Measurements from ENCODE around the gene RMDN2. TPM values are rescaled to one million over a fixed set of nuclear protein-coding genes. Genes with fewer than 3 reads are reported as not detected.
"Not testable (repeated sequence)": the region's sequence is repeated elsewhere in the genome, so short reads cannot be mapped to it uniquely, and the experiment has no call there.

The RMDN2 gene
- total and polyA plus RNA-seq, 2 experiments from 2014 or later = 3.4 to 3.6 TPM

DNA sequence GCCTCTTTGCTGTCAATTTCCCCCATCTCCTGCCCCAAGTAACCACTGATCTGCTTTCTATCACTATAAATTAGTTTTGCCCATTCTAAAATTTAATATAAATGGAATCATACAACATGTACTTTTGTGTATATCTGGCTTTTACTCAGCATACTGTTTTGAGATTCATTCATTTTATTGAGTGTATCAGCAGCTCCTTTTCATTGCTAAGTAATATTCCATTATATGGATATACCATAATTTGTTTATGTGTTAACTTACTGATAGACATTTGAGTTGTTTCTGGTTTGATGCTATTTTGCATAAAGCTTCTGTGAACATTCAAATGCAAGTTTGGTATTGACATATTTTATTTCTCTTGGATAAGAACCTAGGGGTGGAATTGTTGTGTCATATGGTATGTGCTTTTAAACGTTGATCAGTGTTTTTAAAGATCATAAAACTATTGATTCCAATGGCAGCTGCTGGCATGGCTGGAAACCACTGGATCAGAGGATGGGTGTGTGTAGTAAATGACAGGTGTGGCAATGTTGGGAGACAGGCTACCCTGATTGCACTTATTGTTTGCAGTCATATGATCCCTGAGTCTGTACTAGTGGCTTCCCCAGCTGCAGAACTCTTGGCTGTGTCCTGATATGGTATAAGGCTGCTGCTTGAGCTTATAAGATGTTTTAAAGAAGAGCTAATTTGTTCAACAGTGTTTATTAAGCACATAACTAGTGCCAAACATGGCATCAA, 75.6 kb downstream of the RMDN2 start:
- no peak overlapping the region for H3K27ac Mint-ChIP-seq
- Histone ChIP-seq H4K20me1 (replicated peaks; ENCODE audit: insufficient read depth) (no peaks in the 10 kb centered on the region), H3K27ac (ENCODE audit: low read depth) (no peak overlapping the region), H3K4me3 (no peak overlapping the region), H3K27me3 (ENCODE audit: insufficient read depth) (no peaks in the 10 kb centered on the region), H3K9me2 (ENCODE audit: insufficient read depth) (no peaks in the 10 kb centered on the region), H3K4me2 (no peak overlapping the region), H3K79me2 (replicated peaks; ENCODE audit: insufficient read depth) (no peaks in the 10 kb centered on the region), H3K4me1 (ENCODE audit: insufficient read depth) (no peaks in the 10 kb centered on the region), H3K36me3 (ENCODE audit: insufficient read depth) (peaks cover 3% of the 10 kb centered on the region; the same call in 1 of the 2 replicates), H2AFZ (no peak overlapping the region), H3F3A (replicated peaks; ENCODE audit: low read depth) (no peaks in the 10 kb centered on the region)
- no peaks in the 10 kb centered on the region for H3K4me1 Mint-ChIP-seq
- ATAC-seq = no peak
- no peak overlapping the region for H3K4me3 Mint-ChIP-seq
- peaks cover 9% of the 10 kb centered on the region for H3K36me3 Mint-ChIP-seq (ENCODE audit: low read depth)
- TF ChIP-seq, protein P1, sequence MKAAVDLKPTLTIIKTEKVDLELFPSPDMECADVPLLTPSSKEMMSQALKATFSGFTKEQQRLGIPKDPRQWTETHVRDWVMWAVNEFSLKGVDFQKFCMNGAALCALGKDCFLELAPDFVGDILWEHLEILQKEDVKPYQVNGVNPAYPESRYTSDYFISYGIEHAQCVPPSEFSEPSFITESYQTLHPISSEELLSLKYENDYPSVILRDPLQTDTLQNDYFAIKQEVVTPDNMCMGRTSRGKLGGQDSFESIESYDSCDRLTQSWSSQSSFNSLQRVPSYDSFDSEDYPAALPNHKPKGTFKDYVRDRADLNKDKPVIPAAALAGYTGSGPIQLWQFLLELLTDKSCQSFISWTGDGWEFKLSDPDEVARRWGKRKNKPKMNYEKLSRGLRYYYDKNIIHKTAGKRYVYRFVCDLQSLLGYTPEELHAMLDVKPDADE (IDR thresholded peaks at IDR 0.05) = no peak
- TF ChIP-seq ZNF331 (CRISPR knock-in tag; IDR thresholded peaks at IDR 0.05; ENCODE audit: low read depth) (no peak), EZH2 (IDR thresholded peaks at IDR 0.05; ENCODE audit: low read depth, unreplicated experiment) (no peak), JUNB (IDR thresholded peaks at IDR 0.05; ENCODE audit: unreplicated experiment) (no peak), POLR2AphosphoS5 (IDR thresholded peaks at IDR 0.05; ENCODE audit: low read depth) (no peak), NANOG (IDR thresholded peaks at IDR 0.05; ENCODE audit: borderline replicate concordance) (no peak), STAT1 (IDR thresholded peaks at IDR 0.05; ENCODE audit: unreplicated experiment) (no peak), EZH2phosphoT487 (IDR thresholded peaks at IDR 0.05; ENCODE audit: unreplicated experiment) (no peak)
- TF ChIP-seq, protein P2, sequence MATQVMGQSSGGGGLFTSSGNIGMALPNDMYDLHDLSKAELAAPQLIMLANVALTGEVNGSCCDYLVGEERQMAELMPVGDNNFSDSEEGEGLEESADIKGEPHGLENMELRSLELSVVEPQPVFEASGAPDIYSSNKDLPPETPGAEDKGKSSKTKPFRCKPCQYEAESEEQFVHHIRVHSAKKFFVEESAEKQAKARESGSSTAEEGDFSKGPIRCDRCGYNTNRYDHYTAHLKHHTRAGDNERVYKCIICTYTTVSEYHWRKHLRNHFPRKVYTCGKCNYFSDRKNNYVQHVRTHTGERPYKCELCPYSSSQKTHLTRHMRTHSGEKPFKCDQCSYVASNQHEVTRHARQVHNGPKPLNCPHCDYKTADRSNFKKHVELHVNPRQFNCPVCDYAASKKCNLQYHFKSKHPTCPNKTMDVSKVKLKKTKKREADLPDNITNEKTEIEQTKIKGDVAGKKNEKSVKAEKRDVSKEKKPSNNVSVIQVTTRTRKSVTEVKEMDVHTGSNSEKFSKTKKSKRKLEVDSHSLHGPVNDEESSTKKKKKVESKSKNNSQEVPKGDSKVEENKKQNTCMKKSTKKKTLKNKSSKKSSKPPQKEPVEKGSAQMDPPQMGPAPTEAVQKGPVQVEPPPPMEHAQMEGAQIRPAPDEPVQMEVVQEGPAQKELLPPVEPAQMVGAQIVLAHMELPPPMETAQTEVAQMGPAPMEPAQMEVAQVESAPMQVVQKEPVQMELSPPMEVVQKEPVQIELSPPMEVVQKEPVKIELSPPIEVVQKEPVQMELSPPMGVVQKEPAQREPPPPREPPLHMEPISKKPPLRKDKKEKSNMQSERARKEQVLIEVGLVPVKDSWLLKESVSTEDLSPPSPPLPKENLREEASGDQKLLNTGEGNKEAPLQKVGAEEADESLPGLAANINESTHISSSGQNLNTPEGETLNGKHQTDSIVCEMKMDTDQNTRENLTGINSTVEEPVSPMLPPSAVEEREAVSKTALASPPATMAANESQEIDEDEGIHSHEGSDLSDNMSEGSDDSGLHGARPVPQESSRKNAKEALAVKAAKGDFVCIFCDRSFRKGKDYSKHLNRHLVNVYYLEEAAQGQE (IDR thresholded peaks at IDR 0.05; ENCODE audit: unreplicated experiment) = no peak
- TF ChIP-seq, protein P3, sequence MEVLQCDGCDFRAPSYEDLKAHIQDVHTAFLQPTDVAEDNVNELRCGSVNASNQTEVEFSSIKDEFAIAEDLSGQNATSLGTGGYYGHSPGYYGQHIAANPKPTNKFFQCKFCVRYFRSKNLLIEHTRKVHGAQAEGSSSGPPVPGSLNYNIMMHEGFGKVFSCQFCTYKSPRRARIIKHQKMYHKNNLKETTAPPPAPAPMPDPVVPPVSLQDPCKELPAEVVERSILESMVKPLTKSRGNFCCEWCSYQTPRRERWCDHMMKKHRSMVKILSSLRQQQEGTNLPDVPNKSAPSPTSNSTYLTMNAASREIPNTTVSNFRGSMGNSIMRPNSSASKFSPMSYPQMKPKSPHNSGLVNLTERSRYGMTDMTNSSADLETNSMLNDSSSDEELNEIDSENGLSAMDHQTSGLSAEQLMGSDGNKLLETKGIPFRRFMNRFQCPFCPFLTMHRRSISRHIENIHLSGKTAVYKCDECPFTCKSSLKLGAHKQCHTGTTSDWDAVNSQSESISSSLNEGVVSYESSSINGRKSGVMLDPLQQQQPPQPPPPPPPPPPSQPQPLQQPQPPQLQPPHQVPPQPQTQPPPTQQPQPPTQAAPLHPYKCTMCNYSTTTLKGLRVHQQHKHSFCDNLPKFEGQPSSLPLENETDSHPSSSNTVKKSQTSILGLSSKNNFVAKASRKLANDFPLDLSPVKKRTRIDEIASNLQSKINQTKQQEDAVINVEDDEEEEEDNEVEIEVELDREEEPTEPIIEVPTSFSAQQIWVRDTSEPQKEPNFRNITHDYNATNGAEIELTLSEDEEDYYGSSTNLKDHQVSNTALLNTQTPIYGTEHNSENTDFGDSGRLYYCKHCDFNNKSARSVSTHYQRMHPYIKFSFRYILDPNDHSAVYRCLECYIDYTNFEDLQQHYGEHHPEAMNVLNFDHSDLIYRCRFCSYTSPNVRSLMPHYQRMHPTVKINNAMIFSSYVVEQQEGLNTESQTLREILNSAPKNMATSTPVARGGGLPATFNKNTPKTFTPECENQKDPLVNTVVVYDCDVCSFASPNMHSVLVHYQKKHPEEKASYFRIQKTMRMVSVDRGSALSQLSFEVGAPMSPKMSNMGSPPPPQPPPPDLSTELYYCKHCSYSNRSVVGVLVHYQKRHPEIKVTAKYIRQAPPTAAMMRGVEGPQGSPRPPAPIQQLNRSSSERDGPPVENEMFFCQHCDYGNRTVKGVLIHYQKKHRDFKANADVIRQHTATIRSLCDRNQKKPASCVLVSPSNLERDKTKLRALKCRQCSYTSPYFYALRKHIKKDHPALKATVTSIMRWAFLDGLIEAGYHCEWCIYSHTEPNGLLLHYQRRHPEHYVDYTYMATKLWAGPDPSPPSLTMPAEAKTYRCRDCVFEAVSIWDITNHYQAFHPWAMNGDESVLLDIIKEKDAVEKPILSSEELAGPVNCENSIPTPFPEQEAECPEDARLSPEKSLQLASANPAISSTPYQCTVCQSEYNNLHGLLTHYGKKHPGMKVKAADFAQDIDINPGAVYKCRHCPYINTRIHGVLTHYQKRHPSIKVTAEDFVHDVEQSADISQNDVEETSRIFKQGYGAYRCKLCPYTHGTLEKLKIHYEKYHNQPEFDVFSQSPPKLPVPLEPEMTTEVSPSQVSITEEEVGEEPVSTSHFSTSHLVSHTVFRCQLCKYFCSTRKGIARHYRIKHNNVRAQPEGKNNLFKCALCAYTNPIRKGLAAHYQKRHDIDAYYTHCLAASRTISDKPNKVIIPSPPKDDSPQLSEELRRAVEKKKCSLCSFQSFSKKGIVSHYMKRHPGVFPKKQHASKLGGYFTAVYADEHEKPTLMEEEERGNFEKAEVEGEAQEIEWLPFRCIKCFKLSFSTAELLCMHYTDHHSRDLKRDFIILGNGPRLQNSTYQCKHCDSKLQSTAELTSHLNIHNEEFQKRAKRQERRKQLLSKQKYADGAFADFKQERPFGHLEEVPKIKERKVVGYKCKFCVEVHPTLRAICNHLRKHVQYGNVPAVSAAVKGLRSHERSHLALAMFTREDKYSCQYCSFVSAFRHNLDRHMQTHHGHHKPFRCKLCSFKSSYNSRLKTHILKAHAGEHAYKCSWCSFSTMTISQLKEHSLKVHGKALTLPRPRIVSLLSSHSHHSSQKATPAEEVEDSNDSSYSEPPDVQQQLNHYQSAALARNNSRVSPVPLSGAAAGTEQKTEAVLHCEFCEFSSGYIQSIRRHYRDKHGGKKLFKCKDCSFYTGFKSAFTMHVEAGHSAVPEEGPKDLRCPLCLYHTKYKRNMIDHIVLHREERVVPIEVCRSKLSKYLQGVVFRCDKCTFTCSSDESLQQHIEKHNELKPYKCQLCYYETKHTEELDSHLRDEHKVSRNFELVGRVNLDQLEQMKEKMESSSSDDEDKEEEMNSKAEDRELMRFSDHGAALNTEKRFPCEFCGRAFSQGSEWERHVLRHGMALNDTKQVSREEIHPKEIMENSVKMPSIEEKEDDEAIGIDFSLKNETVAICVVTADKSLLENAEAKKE (CRISPR knock-in tag; IDR thresholded peaks at IDR 0.05) = no peak
- DNase-seq (ENCODE audit: low spot score) = no peak
- no peaks in the 10 kb centered on the region for H3K27me3 Mint-ChIP-seq (ENCODE audit: insufficient read depth, low read depth, poor library complexity)
- peaks cover 9% of the 10 kb centered on the region; the same call in 2 of the 3 replicates for H3K9me3 Mint-ChIP-seq

DNA sequence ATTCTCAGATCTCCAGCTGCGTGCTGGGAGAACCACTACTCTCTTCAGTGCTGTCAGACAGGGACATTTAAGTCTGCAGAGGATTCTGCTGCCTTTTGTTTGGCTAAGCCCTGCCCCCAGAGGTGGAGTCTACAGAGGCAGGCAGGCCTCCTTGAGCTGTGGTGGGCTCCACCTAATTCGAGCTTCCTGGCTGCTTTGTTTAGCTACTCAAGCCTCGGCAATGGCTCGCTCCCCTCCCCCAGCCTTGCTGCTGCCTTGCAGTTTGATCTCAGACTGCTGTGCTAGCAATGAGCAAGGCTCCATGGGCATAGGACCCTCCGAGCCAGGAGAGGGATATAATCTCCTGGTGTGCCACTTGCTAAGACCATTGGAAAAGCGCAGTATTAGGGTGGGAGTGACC, 85.1 kb downstream of the RMDN2 start:
- ATAC-seq; H3K4me2 ChIP-seq; DNase-seq (ENCODE audit: low spot score); H3K27me3 ChIP-seq (ENCODE audit: insufficient read depth); H3K4me3 Mint-ChIP-seq; H3K9me2 ChIP-seq (ENCODE audit: insufficient read depth); H3K79me2 ChIP-seq (replicated peaks; ENCODE audit: insufficient read depth); H3K27me3 Mint-ChIP-seq (ENCODE audit: insufficient read depth, low read depth, poor library complexity); H3K27ac Mint-ChIP-seq; H2AFZ ChIP-seq; H3K4me1 ChIP-seq (ENCODE audit: insufficient read depth); H3K27ac ChIP-seq (ENCODE audit: low read depth); H3F3A ChIP-seq (replicated peaks; ENCODE audit: low read depth); H4K20me1 ChIP-seq (replicated peaks; ENCODE audit: insufficient read depth); H3K4me1 Mint-ChIP-seq; H3K36me3 ChIP-seq (ENCODE audit: insufficient read depth); H3K4me3 ChIP-seq: not testable (repeated sequence)
- peaks cover 33% of the 10 kb centered on the region for H3K36me3 Mint-ChIP-seq (ENCODE audit: low read depth)
- H3K9me3 Mint-ChIP-seq = peaks cover 27% of the 10 kb centered on the region

Data from GM23338 (cell line).